Measurements from ENCODE around the gene FCRLB. TPM values are rescaled to one million over a fixed set of nuclear protein-coding genes. Genes with fewer than 3 reads are reported as not detected.

The FCRLB gene
- total and polyA plus RNA-seq, 2 of the 13 experiments (the other 11 are each of a cell fraction or from before 2014, with no cell fraction given): 0.08 to 0.11 TPM

DNA sequence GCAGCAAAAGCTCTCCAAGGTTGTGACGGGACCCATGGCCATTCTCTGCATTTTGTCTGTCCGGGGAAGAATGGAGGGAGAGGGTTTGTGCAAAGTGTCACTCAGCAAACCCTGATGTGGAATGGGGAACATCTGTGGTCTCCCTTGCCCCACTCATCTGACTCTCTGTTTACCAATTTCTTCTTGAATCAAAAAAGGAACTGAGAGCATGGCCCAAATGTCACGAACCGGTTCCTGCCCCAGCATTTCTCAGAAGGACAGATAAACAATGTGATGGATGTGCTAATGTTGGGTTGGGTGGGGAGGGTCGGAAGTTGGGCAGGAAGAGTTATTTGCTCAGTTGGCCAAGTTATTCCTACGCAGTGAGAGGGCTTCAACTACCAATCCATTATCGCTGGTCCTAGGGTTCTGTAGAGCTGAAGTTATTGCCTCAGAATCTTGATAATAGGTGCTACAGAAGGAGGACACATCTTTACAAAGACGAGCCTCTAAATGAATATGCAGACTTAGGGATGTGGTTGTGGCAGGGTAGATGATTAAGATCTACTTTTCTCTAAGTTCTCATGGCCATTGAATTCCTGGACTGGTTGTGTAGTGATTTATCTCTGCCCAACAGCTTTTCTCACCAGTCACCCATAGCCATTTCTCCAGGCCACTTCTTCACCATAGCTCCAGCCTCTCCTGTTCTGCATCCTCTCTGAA, 18.7 kb downstream of the FCRLB start (continued):
- no peak for TF ChIP-seq ZNF883 (CRISPR knock-in tag; IDR thresholded peaks at IDR 0.05; ENCODE audit: not compliant biosample characterization)
- TF ChIP-seq, protein P1, sequence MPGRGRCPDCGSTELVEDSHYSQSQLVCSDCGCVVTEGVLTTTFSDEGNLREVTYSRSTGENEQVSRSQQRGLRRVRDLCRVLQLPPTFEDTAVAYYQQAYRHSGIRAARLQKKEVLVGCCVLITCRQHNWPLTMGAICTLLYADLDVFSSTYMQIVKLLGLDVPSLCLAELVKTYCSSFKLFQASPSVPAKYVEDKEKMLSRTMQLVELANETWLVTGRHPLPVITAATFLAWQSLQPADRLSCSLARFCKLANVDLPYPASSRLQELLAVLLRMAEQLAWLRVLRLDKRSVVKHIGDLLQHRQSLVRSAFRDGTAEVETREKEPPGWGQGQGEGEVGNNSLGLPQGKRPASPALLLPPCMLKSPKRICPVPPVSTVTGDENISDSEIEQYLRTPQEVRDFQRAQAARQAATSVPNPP (CRISPR knock-in tag; IDR thresholded peaks at IDR 0.05): no peak
- TF ChIP-seq ZNF879 (CRISPR knock-in tag; IDR thresholded peaks at IDR 0.05): no peak

DNA sequence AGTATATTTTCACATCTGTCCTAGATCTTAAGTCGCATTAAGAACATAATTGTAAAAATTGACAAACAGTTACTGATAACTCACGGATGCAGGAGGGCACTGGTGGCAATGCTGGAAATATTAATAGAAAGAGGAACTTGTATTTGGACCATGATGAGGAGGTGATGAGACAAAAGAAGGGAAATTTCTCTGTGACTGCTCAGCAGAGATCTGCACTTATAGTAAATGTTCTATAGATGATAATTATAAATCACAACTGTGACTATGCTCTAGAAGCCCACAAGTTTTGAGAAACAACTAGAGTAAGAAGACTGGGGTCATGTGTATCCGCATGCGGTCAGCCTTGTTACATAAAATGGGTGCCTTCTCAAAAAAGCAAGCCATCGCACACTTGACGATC, 19.6 kb downstream of the FCRLB start:
- in situ Hi-C loops (cut with HindIII; ENCODE audit: extremely low pct_ligation_motif_present, low pct_unique_long_range_greater_than_20kb): loop anchor here (10.0 kb wide), 1 partner anchor 96 kb away; no protein-coding TSS in a partner anchor
- H3K9ac ChIP-seq (ENCODE audit: insufficient read depth, low read depth, low read length): no peak overlapping the region
- POLR2A ChIA-PET: no interaction called here
- H3K4me2 ChIP-seq (ENCODE audit: low read depth, low read length): no peak overlapping the region
- H3K4me1 ChIP-seq (ENCODE audit: insufficient read depth, low read length): no peaks in the 10 kb centered on the region
- no peak overlapping the region for H3K4me3 ChIP-seq (replicated peaks in 1 of 3; ENCODE audit: insufficient read depth in 1 of 3, low read depth in 2 of 3, low read length in 3 of 3)
- H2AFZ ChIP-seq (ENCODE audit: low read length): no peak overlapping the region
- H3K36me3 ChIP-seq (replicated peaks in 1 of 2; ENCODE audit: control insufficient read depth in 1 of 2, insufficient read depth in 2 of 2, low read length in 2 of 2): no peaks in the 10 kb centered on the region
- H3K27me3 ChIP-seq (ENCODE audit: control insufficient read depth in 1 of 2, insufficient read depth in 2 of 2, low read length in 2 of 2): no peaks in the 10 kb centered on the region; a peak in 2 of 5 replicates
- 34% methylated on average over 6 of the region's 6 CpGs for WGBS (ENCODE audit: low lambda C conversion rate)
- ATAC-seq (no peak), FAIRE-seq (no peak), DNase-seq (ENCODE audit: low spot score) (no peak)
- H3K79me2 ChIP-seq (ENCODE audit: insufficient read depth, low read length): no peaks in the 10 kb centered on the region
- no TSS peak for BruUV-seq (replicated peaks)
- intact Hi-C loops (cut with micrococcal nuclease; ENCODE audit: unreplicated experiment): loop anchor here (1.0 to 10.0 kb wide), 3 partner anchors 94 to 254 kb away; no protein-coding TSS in a partner anchor
- CTCF ChIA-PET (ENCODE audit: low intra/inter-chr PET ratio, low total read pairs): interaction anchor here (1.6 to 1.7 kb wide), 3 partner anchors 93 to 253 kb away, joined by 10 to 13 read pairs (median 12); no protein-coding TSS in a partner anchor
- H3K9me3 ChIP-seq (ENCODE audit: low read length): no peaks in the 10 kb centered on the region
- H3K27ac ChIP-seq (ENCODE audit: extremely low read length, insufficient read depth, low read length): no peak overlapping the region
- H4K20me1 ChIP-seq (ENCODE audit: insufficient read depth, low read length): no peaks in the 10 kb centered on the region
- TF ChIP-seq PPARG (CRISPR knock-in tag; conservative IDR thresholded peaks at IDR 0.05) (no peak), ZNF607 (CRISPR knock-in tag; IDR thresholded peaks at IDR 0.05; ENCODE audit: borderline replicate concordance) (no peak), XBP1 (CRISPR knock-in tag; IDR thresholded peaks at IDR 0.05) (no peak), ZSCAN30 (CRISPR knock-in tag; IDR thresholded peaks at IDR 0.05) (no peak), ZNF850 (CRISPR knock-in tag; conservative IDR thresholded peaks at IDR 0.05) (no peak), RXRA (CRISPR knock-in tag; IDR thresholded peaks at IDR 0.05) (no peak)

All from HepG2 (cell line).